Transverse colon (tissue), 4 donors: Measurements from ENCODE around the gene ARFGEF2. TPM values are rescaled to one million over a fixed set of nuclear protein-coding genes. Genes with fewer than 3 reads are reported as not detected.
"Not testable (repeated sequence)": the region's sequence is repeated elsewhere in the genome, so short reads cannot be mapped to it uniquely, and the experiment has no call there.

Experiments
- DNase-seq: peaks from one replicate; pipeline ENCODE4 v3.0.0-alpha.2; 2019
- H3K27ac ChIP-seq, 4 donors: fragments of 200-600 bp; sonication (generic); 2 replicates each; pipeline ENCODE4 v1.5.1; 2016 to 2018; ENCODE audit warnings: inconsistent platforms in 4 of 4
- H3K27me3 ChIP-seq: fragments of 200-600 bp; sonication (generic); 2 replicates; pipeline ENCODE4 v1.5.1; 2017; ENCODE audit warnings: inconsistent platforms
- H3K36me3 ChIP-seq, 4 donors: fragments of 200-600 bp; sonication (generic); 2 replicates each; pipeline ENCODE4 v1.5.1; 2017 to 2019; ENCODE audit warnings: inconsistent platforms in 4 of 4
- H3K4me1 ChIP-seq, 4 donors: fragments of 200-600 bp; sonication (generic); 2 replicates each; pipeline ENCODE4 v1.5.1; 2017 to 2020; ENCODE audit warnings: inconsistent platforms in 4 of 4
- H3K4me3 ChIP-seq, 4 donors: fragments of 200-600 bp; sonication (generic); 1 replicate in 1 of 4; 2 replicates in 3 of 4; pipeline versions ENCODE4 v1.5.1 to v1.6.1; 2017 to 2019; ENCODE audit warnings: inconsistent platforms in 4 of 4
- H3K9me3 ChIP-seq, 2 donors: fragments of 200-600 bp; sonication (generic); 2 replicates each; pipeline ENCODE4 v1.5.1; 2017 to 2019; ENCODE audit warnings: inconsistent platforms in 2 of 2
- CTCF ChIP-seq, 5 experiments: fragments of 200-600 bp in 3 of 5; fragments of 450-650 bp in 2 of 5; sonication (generic) in 3 of 5; IDR thresholded peaks; 1 replicate in 2 of 5; 2 replicates in 3 of 5; pipeline ENCODE4 v1.5.1; 2016 to 2017; ENCODE audit warnings: antibody characterized with exemption in 5 of 5, inconsistent platforms in 3 of 5, mild to moderate bottlenecking in 2 of 5, moderate library complexity in 1 of 5
- EP300 ChIP-seq: sonication (generic); formaldehyde crosslinking; IDR thresholded peaks from one replicate; pipeline ENCODE4 v1.6.1; 2017; ENCODE audit warnings: antibody characterized with exemption, low read depth
- POLR2A ChIP-seq: fragments of 450-650 bp; IDR thresholded peaks from one replicate; pipeline ENCODE4 v1.6.1; 2016; ENCODE audit warnings: antibody characterized with exemption, mild to moderate bottlenecking, moderate library complexity
- POLR2AphosphoS5 ChIP-seq, 3 donors: sonication (generic); formaldehyde crosslinking; IDR thresholded peaks; one replicate each; pipeline ENCODE4 v1.6.1; 2016; ENCODE audit warnings: antibody characterized with exemption in 3 of 3
- whole genome bisulfite sequencing, 2 donors: methylation state at CpG; one replicate each; pipeline ENCODE4 v1.1.5; 2018; ENCODE audit warnings: low coverage in 1 of 2; 5-methylcytosine and 5-hydroxymethylcytosine counted together
- in situ Hi-C, 4 donors: fragments of 200-750 bp; cut with MboI; loops; one replicate each; pipeline versions ENCODE4 v1.15.0 to v1.15.1; 2017; ENCODE audit warnings: low sequenced_read_pairs in 3 of 4, low pct_ligation_motif_present in 1 of 4, low pct_unique_long_range_greater_than_20kb in 1 of 4
- intact Hi-C: fragments of 100-400 bp; cut with DNase I; formaldehyde crosslinking; loops from one replicate; pipeline ENCODE4 v1.15.1; 2023; ENCODE audit warnings: low total_unique reads
- total RNA-seq, 4 donors: library from RNA; depleted of rRNA; stranded (reverse); fragments of >200 nt; gene quantifications; one replicate each; pipeline ENCODE4 v1.1.0, GENCODE V29; 2016

ARFGEF2 gene
- total RNA-seq, 4 donors from 2014 or later, result 52.5 to 69.5 (median 68.5) TPM

- Histone ChIP-seq H3K9me3 (no peaks in the 10 kb centered on the region), H3K27me3 (no peaks in the 10 kb centered on the region), H3K4me3 (no peak overlapping the region), H3K36me3 (peaks cover 0 to 79% (median 32%) of the 10 kb centered on the region in 4 donors), H3K27ac (no peak overlapping the region), H3K4me1 (peaks cover 0 to under 1% (median under 1%) of the 10 kb centered on the region in 4 donors)
- no peak for TF ChIP-seq EP300
- TF ChIP-seq POLR2A, result no peak
- TF ChIP-seq POLR2AphosphoS5 (IDR thresholded peaks at IDR 0.05), result no peak
- TF ChIP-seq CTCF (IDR thresholded peaks at IDR 0.05), result no peak
- in situ Hi-C loops (no loop called here), intact Hi-C loops (no loop called here)
- no peak for DNase-seq
- WGBS, 2 donors, result 85 to 93% methylated on average over 8 to 10 of the region's 10 CpGs
These were observed 49.3 kb downstream of the ARFGEF2 start for GRCh38 chr20:48970681-48971365.

GRCh38 chr20:48971956-48972355 lies 50.4 kb downstream of the ARFGEF2 start:
- no peaks in the 10 kb centered on the region for H3K9me3 ChIP-seq
- TF ChIP-seq POLR2AphosphoS5 (IDR thresholded peaks at IDR 0.05) (no peak), CTCF (IDR thresholded peaks at IDR 0.05) (no peak), POLR2A (no peak), EP300 (no peak)
- H3K36me3 ChIP-seq, result peaks cover 0 to 76% (median 38%) of the 10 kb centered on the region in 4 donors
- H3K4me1 ChIP-seq, result no peaks in the 10 kb centered on the region
- H3K4me3 ChIP-seq, result no peak overlapping the region
- no peaks in the 10 kb centered on the region for H3K27me3 ChIP-seq
- in situ Hi-C loops, result no loop called here
- 71% methylated on average over 4 of the region's 4 CpGs; no CpG with 5 or more reads in 1 of the 2 donors for WGBS, 2 donors
- intact Hi-C loops, result no loop called here
- no peak for DNase-seq
- H3K27ac ChIP-seq, result no peak overlapping the region

DNA sequence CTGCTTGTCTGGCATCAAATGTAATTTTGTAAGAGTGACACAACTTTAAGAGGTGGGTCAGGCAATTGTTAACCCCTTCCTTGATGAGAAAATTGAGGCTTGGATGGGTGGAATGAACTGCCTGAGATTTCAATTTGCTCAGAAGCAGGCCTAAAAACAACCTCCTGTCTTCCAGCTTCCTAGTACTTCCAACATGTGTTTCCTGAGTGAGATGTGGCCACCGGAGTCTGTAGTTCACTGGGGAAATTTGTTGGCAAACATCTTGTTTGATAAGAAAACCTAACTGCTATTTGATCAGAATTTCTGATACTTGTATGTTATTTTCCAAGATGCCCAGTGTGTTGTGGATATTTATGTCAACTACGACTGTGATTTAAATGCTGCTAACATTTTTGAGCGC lies 51.3 kb downstream of the ARFGEF2 start:
- no peak overlapping the region for H3K4me3 ChIP-seq
- no peaks in the 10 kb centered on the region for H3K27me3 ChIP-seq
- whole genome bisulfite sequencing, 2 donors, result 93 to 100% methylated on average over 2 to 3 of the region's 3 CpGs
- no peak for DNase-seq
- H3K4me1 ChIP-seq, result no peaks in the 10 kb centered on the region
- TF ChIP-seq POLR2AphosphoS5 (IDR thresholded peaks at IDR 0.05), result no peak
- TF ChIP-seq EP300, result no peak
- TF ChIP-seq POLR2A, result no peak
- no peak for TF ChIP-seq CTCF (IDR thresholded peaks at IDR 0.05)
- intact Hi-C loops (no loop called here), in situ Hi-C loops (no loop called here)
- H3K36me3 ChIP-seq, result peaks cover 0 to 73% (median 38%) of the 10 kb centered on the region in 4 donors
- no peaks in the 10 kb centered on the region for H3K9me3 ChIP-seq
- H3K27ac ChIP-seq, result no peak overlapping the region

GRCh38 chr20:48975955-48976354 lies 54.4 kb downstream of the ARFGEF2 start:
- Histone ChIP-seq H3K27me3 (no peaks in the 10 kb centered on the region), H3K36me3 (peaks cover 0 to 49% (median 24%) of the 10 kb centered on the region in 4 donors), H3K27ac (no peak overlapping the region), H3K4me1 (no peaks in the 10 kb centered on the region), H3K9me3 (no peaks in the 10 kb centered on the region), H3K4me3 (no peak overlapping the region)
- in situ Hi-C loops (no loop called here), intact Hi-C loops (no loop called here)
- WGBS, 2 donors, result 79 to 93% methylated on average over 3 to 9 of the region's 9 CpGs
- TF ChIP-seq CTCF (IDR thresholded peaks at IDR 0.05) (no peak), EP300 (no peak), POLR2A (no peak), POLR2AphosphoS5 (IDR thresholded peaks at IDR 0.05) (no peak)
- no peak for DNase-seq

DNA sequence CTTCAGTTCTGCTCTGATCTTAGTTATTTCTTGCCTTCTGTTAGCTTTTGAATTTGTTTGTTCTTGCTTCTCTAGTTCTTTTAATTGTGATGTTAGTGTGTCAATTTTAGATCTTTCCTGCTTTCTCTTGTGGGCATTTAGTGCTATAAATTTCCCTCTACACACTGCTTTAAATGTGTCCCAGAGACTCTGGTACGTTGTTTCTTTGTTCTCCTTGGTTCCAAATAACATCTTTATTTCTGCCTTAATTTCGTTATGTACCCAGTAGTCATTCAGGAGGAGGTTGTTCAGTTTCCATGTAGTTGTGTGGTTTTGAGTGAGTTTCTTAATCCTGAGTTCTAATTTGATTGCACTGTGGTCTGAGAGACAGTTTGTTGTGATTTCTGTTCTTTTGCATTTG lies 58.5 kb downstream of the ARFGEF2 start:
- in situ Hi-C loops, DNase-seq, intact Hi-C loops, H3K27ac ChIP-seq, H3K9me3 ChIP-seq, H3K4me3 ChIP-seq, H3K4me1 ChIP-seq, H3K27me3 ChIP-seq: not testable (repeated sequence)
- WGBS, 2 donors, result 97 to 100% methylated on average over 2 of the region's 2 CpGs
- H3K36me3 ChIP-seq, result peaks cover 0 to 48% (median 23%) of the 10 kb centered on the region in 4 donors
